ENCODE data around the gene PWWP2B.
A peak's percentile ranks its signal among the peaks of the same experiment; 100 is the strongest.

PWWP2B gene

GRCh38 chr10:132425757-132426155 lies 28.8 kb downstream of the PWWP2B start:
- H3K4me1 Mint-ChIP-seq: peaks cover 7% of the 10 kb centered on the region
- H3K27ac Mint-ChIP-seq (ENCODE audit: low read depth): no peak overlapping the region

GRCh38 chr10:132427006-132427771 lies 30.2 kb downstream of the PWWP2B start:
- H3K27me3 Mint-ChIP-seq: no peaks in the 10 kb centered on the region
- DNase-seq (ENCODE audit: low spot score in 2 of 2): no peak
- H3K4me1 Mint-ChIP-seq: peaks cover 7% of the 10 kb centered on the region
- ATAC-seq (replicated peaks; ENCODE audit: extremely low read depth, poor library complexity, severe bottlenecking): no peak
- H3K4me3 Mint-ChIP-seq: no peak overlapping the region
- no peaks in the 10 kb centered on the region for H3K9me3 Mint-ChIP-seq
- H3K27ac Mint-ChIP-seq (ENCODE audit: low read depth): no peak overlapping the region
- no peaks in the 10 kb centered on the region for H3K36me3 Mint-ChIP-seq (ENCODE audit: insufficient read depth)

More at GRCh38 chr10:132425757-132426155, 28.8 kb downstream of the PWWP2B start:
- Mint-ChIP-seq H3K9me3 (no peaks in the 10 kb centered on the region), H3K27me3 (no peaks in the 10 kb centered on the region), H3K36me3 (ENCODE audit: insufficient read depth) (no peaks in the 10 kb centered on the region), H3K4me3 (no peak overlapping the region)
- ATAC-seq (replicated peaks; ENCODE audit: extremely low read depth, poor library complexity, severe bottlenecking): no peak
- no peak for DNase-seq (ENCODE audit: low spot score in 2 of 2)

GRCh38 chr10:132427939-132428367 lies 31.0 kb downstream of the PWWP2B start:
- Mint-ChIP-seq H3K27me3 (no peaks in the 10 kb centered on the region), H3K36me3 (ENCODE audit: insufficient read depth) (no peaks in the 10 kb centered on the region), H3K9me3 (no peaks in the 10 kb centered on the region), H3K4me3 (no peak overlapping the region), H3K4me1 (peaks cover 7% of the 10 kb centered on the region), H3K27ac (ENCODE audit: low read depth) (no peak overlapping the region)
- peak; percentile 35 for ATAC-seq (replicated peaks; ENCODE audit: extremely low read depth, poor library complexity, severe bottlenecking)
- no peak for DNase-seq (ENCODE audit: low spot score in 2 of 2)

GRCh38 chr10:132428486-132428995 lies 31.5 kb downstream of the PWWP2B start:
- ATAC-seq (replicated peaks; ENCODE audit: extremely low read depth, poor library complexity, severe bottlenecking) (no peak), DNase-seq (ENCODE audit: low spot score in 2 of 2) (no peak)
- peaks cover 7% of the 10 kb centered on the region for H3K4me1 Mint-ChIP-seq
- H3K27ac Mint-ChIP-seq (ENCODE audit: low read depth): no peak overlapping the region
- H3K9me3 Mint-ChIP-seq: no peaks in the 10 kb centered on the region
- no peak overlapping the region for H3K4me3 Mint-ChIP-seq
- no peaks in the 10 kb centered on the region for H3K27me3 Mint-ChIP-seq
- no peaks in the 10 kb centered on the region for H3K36me3 Mint-ChIP-seq (ENCODE audit: insufficient read depth)

GRCh38 chr10:132429281-132430230 lies 32.6 kb downstream of the PWWP2B start:
- DNase-seq (ENCODE audit: low spot score in 2 of 2) (no peak), ATAC-seq (replicated peaks; ENCODE audit: extremely low read depth, poor library complexity, severe bottlenecking) (no peak)
- Mint-ChIP-seq H3K27me3 (no peaks in the 10 kb centered on the region), H3K9me3 (no peaks in the 10 kb centered on the region), H3K4me3 (no peak overlapping the region), H3K4me1 (peaks cover 7% of the 10 kb centered on the region), H3K36me3 (ENCODE audit: insufficient read depth) (no peaks in the 10 kb centered on the region), H3K27ac (ENCODE audit: low read depth) (peak overlapping the region; percentile 6)

- H3K36me3 Mint-ChIP-seq (ENCODE audit: insufficient read depth): no peaks in the 10 kb centered on the region
- H3K27ac Mint-ChIP-seq (ENCODE audit: low read depth): peak overlapping the region; percentile 6
- DNase-seq (ENCODE audit: low spot score in 2 of 2) (no peak), ATAC-seq (replicated peaks; ENCODE audit: extremely low read depth, poor library complexity, severe bottlenecking) (no peak)
- H3K27me3 Mint-ChIP-seq: no peaks in the 10 kb centered on the region
- H3K9me3 Mint-ChIP-seq: no peaks in the 10 kb centered on the region
- peaks cover 7% of the 10 kb centered on the region for H3K4me1 Mint-ChIP-seq
- no peak overlapping the region for H3K4me3 Mint-ChIP-seq
Observed at GRCh38 chr10:132430231-132430743, 33.3 kb downstream of the PWWP2B start.

GRCh38 chr10:132430861-132431271 lies 33.9 kb downstream of the PWWP2B start:
- H3K4me3 Mint-ChIP-seq: no peak overlapping the region
- no peak overlapping the region for H3K27ac Mint-ChIP-seq (ENCODE audit: low read depth)
- ATAC-seq (replicated peaks; ENCODE audit: extremely low read depth, poor library complexity, severe bottlenecking) (no peak), DNase-seq (ENCODE audit: low spot score in 2 of 2) (no peak)
- peaks cover 7% of the 10 kb centered on the region for H3K4me1 Mint-ChIP-seq
- no peaks in the 10 kb centered on the region for H3K9me3 Mint-ChIP-seq
- H3K27me3 Mint-ChIP-seq: no peaks in the 10 kb centered on the region
- H3K36me3 Mint-ChIP-seq (ENCODE audit: insufficient read depth): no peaks in the 10 kb centered on the region

- ATAC-seq (replicated peaks; ENCODE audit: extremely low read depth, poor library complexity, severe bottlenecking) (no peak), DNase-seq (ENCODE audit: low spot score in 2 of 2) (no peak)
- no peaks in the 10 kb centered on the region for H3K27me3 Mint-ChIP-seq
- no peak overlapping the region for H3K4me3 Mint-ChIP-seq
- no peak overlapping the region for H3K27ac Mint-ChIP-seq (ENCODE audit: low read depth)
- no peaks in the 10 kb centered on the region for H3K9me3 Mint-ChIP-seq
- no peaks in the 10 kb centered on the region for H3K36me3 Mint-ChIP-seq (ENCODE audit: insufficient read depth)
- H3K4me1 Mint-ChIP-seq: peaks cover 7% of the 10 kb centered on the region
Observed at GRCh38 chr10:132431537-132432175, 34.7 kb downstream of the PWWP2B start.

GRCh38 chr10:132432176-132432540 lies 35.2 kb downstream of the PWWP2B start:
- DNase-seq (ENCODE audit: low spot score in 2 of 2): no peak
- H3K27me3 Mint-ChIP-seq: no peaks in the 10 kb centered on the region
- no peaks in the 10 kb centered on the region for H3K9me3 Mint-ChIP-seq
- no peak overlapping the region for H3K4me3 Mint-ChIP-seq
- no peaks in the 10 kb centered on the region for H3K36me3 Mint-ChIP-seq (ENCODE audit: insufficient read depth)
- H3K27ac Mint-ChIP-seq (ENCODE audit: low read depth): no peak overlapping the region
- ATAC-seq (replicated peaks; ENCODE audit: extremely low read depth, poor library complexity, severe bottlenecking): no peak
- H3K4me1 Mint-ChIP-seq: peaks cover 7% of the 10 kb centered on the region

GRCh38 chr10:132433671-132434340 lies 36.8 kb downstream of the PWWP2B start:
- Mint-ChIP-seq H3K36me3 (ENCODE audit: insufficient read depth) (no peaks in the 10 kb centered on the region), H3K9me3 (no peaks in the 10 kb centered on the region), H3K27me3 (no peaks in the 10 kb centered on the region), H3K27ac (ENCODE audit: low read depth) (no peak overlapping the region), H3K4me3 (no peak overlapping the region), H3K4me1 (peaks cover 7% of the 10 kb centered on the region)
- no peak for DNase-seq (ENCODE audit: low spot score in 2 of 2)
- no peak for ATAC-seq (replicated peaks; ENCODE audit: extremely low read depth, poor library complexity, severe bottlenecking)

GRCh38 chr10:132434405-132435005 lies 37.5 kb downstream of the PWWP2B start:
- peak; percentile 19 for ATAC-seq (replicated peaks; ENCODE audit: extremely low read depth, poor library complexity, severe bottlenecking)
- H3K36me3 Mint-ChIP-seq (ENCODE audit: insufficient read depth): no peaks in the 10 kb centered on the region
- no peak for DNase-seq (ENCODE audit: low spot score in 2 of 2)
- H3K27ac Mint-ChIP-seq (ENCODE audit: low read depth): no peak overlapping the region
- H3K4me1 Mint-ChIP-seq: peaks cover 7% of the 10 kb centered on the region
- H3K27me3 Mint-ChIP-seq: no peaks in the 10 kb centered on the region
- H3K9me3 Mint-ChIP-seq: no peaks in the 10 kb centered on the region
- H3K4me3 Mint-ChIP-seq: no peak overlapping the region

All from central memory CD8-positive, alpha-beta T cell (primary cell).